ENCODE results near the gene PRKAB1. TPM values are rescaled to one million over a fixed set of nuclear protein-coding genes. Genes with fewer than 3 reads are reported as not detected.
A peak's percentile ranks its signal among the peaks of the same experiment; 100 is the strongest.

PRKAB1 gene
- total RNA-seq, 2 donors from 2014 or later: 9.3 to 10.9 TPM

DNA sequence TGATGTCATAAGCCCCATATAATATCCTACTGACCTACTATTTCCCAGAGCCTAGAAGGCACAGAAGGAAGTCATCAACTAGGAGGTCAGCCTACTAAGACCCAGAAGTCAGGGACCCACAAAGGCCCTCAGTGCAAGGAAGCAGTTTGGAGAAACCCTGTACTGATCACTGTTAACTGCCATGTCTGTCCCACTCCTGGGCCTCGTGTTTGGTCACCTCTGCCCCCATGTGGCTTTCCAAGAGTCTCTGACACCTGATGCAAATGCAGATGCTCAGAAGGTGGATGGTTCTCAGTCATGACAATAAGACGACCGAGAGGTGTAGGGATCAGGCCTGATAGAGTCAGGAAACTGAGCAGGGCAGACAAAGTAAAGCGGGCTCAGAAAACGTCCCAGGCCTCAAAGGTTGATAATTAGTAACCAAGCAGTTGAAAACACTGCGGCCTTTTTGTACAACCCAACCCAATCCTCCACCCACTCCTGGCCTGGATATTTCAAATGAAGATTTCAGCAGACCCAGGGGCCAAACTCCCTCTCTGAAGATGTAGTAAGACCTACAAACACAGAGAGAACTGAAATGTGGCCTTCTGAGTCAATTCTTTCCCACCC is 23.4 kb downstream of the PRKAB1 start:
- no peak overlapping the region for H3K27ac ChIP-seq
- DNase-seq (ENCODE audit: low spot score): no peak
- no peak overlapping the region for H3K4me3 ChIP-seq
- no peaks in the 10 kb centered on the region for H3K27me3 ChIP-seq
- peaks cover 0 to 20% of the 10 kb centered on the region in 2 donors for H3K4me1 ChIP-seq
- no peaks in the 10 kb centered on the region for H3K9me3 ChIP-seq
- no peaks in the 10 kb centered on the region for H3K36me3 ChIP-seq
- TF ChIP-seq, protein P1, sequence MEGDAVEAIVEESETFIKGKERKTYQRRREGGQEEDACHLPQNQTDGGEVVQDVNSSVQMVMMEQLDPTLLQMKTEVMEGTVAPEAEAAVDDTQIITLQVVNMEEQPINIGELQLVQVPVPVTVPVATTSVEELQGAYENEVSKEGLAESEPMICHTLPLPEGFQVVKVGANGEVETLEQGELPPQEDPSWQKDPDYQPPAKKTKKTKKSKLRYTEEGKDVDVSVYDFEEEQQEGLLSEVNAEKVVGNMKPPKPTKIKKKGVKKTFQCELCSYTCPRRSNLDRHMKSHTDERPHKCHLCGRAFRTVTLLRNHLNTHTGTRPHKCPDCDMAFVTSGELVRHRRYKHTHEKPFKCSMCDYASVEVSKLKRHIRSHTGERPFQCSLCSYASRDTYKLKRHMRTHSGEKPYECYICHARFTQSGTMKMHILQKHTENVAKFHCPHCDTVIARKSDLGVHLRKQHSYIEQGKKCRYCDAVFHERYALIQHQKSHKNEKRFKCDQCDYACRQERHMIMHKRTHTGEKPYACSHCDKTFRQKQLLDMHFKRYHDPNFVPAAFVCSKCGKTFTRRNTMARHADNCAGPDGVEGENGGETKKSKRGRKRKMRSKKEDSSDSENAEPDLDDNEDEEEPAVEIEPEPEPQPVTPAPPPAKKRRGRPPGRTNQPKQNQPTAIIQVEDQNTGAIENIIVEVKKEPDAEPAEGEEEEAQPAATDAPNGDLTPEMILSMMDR (IDR thresholded peaks at IDR 0.05): no peak

DNA sequence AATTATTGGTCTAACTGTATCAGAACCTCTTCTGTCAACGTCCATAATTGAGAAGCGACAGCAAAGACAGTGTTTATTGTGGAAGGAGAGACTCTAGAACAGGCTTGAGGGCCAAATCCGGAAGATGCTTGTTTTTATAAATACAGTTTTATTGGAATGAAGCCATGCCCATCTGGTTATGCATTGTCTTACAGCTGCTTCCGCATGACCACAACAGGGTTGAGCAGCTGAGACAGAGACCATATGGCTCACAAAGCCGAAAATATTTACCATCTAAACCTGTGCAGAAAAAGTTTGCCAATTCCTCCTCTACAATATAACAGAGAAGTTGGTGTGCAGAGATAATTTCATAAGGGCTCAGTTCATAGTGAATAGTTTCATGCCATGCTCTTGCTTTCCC is 24.5 kb downstream of the PRKAB1 start:
- no peak overlapping the region for H3K4me3 ChIP-seq
- peak overlapping the region in 1 of 2 donors; percentile 1 for H3K27ac ChIP-seq
- no peaks in the 10 kb centered on the region for H3K36me3 ChIP-seq
- TF ChIP-seq, protein P1 (IDR thresholded peaks at IDR 0.05): no peak
- no peaks in the 10 kb centered on the region for H3K9me3 ChIP-seq
- DNase-seq (ENCODE audit: low spot score): no peak
- H3K4me1 ChIP-seq: peaks cover 0 to 20% of the 10 kb centered on the region in 2 donors
- no peaks in the 10 kb centered on the region for H3K27me3 ChIP-seq

- H3K4me1 ChIP-seq: peaks cover 0 to 20% of the 10 kb centered on the region in 2 donors
- no peak overlapping the region for H3K4me3 ChIP-seq
- TF ChIP-seq, protein P1 (IDR thresholded peaks at IDR 0.05): no peak
- no peaks in the 10 kb centered on the region for H3K36me3 ChIP-seq
- H3K27ac ChIP-seq: peak overlapping the region in 1 of 2 donors; percentile 1
- no peaks in the 10 kb centered on the region for H3K27me3 ChIP-seq
- no peaks in the 10 kb centered on the region for H3K9me3 ChIP-seq
- peak; percentile 74 for DNase-seq (ENCODE audit: low spot score)
These were observed 25.1 kb downstream of the PRKAB1 start for GRCh38 chr12:119692997-119693396.

- TF ChIP-seq, protein P1 (IDR thresholded peaks at IDR 0.05): no peak
- H3K4me1 ChIP-seq: peaks cover 0 to 20% of the 10 kb centered on the region in 2 donors
- no peak for DNase-seq (ENCODE audit: low spot score)
- no peaks in the 10 kb centered on the region for H3K36me3 ChIP-seq
- H3K4me3 ChIP-seq: no peak overlapping the region
- H3K9me3 ChIP-seq: no peaks in the 10 kb centered on the region
- H3K27ac ChIP-seq: no peak overlapping the region
- no peaks in the 10 kb centered on the region for H3K27me3 ChIP-seq
These were observed 25.6 kb downstream of the PRKAB1 start for GRCh38 chr12:119693511-119693910.

- no peaks in the 10 kb centered on the region for H3K36me3 ChIP-seq
- no peak overlapping the region for H3K27ac ChIP-seq
- TF ChIP-seq, protein P1 (IDR thresholded peaks at IDR 0.05): no peak
- H3K4me3 ChIP-seq: no peak overlapping the region
- no peaks in the 10 kb centered on the region for H3K27me3 ChIP-seq
- H3K9me3 ChIP-seq: no peaks in the 10 kb centered on the region
- peaks cover 0 to 20% of the 10 kb centered on the region in 2 donors for H3K4me1 ChIP-seq
- DNase-seq (ENCODE audit: low spot score): no peak
These were observed 26.2 kb downstream of the PRKAB1 start for GRCh38 chr12:119694111-119694510.

DNA sequence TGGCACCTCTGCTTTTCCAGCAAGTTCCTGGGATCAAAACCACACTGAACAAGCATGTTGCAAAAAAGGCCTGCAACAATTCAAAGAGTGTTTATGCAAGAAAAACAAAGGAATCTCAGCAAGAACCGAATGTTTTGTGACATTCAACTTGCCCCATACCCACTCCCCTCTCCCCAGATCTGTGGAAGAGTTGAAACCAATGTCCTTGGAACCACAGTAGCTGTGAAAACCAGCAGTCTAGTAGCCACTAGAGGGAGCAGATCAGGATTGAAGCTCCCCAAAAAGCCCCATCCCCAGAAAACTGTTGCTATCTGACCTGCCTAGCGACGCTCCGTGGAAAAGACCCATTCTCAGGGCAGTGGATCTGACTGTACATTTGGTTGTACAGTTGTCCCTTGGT is 27.1 kb downstream of the PRKAB1 start:
- Histone ChIP-seq H3K9me3 (no peaks in the 10 kb centered on the region), H3K4me1 (peaks cover 0 to 20% of the 10 kb centered on the region in 2 donors), H3K27ac (no peak overlapping the region), H3K36me3 (no peaks in the 10 kb centered on the region), H3K4me3 (no peak overlapping the region), H3K27me3 (no peaks in the 10 kb centered on the region)
- DNase-seq (ENCODE audit: low spot score): no peak
- TF ChIP-seq, protein P1 (IDR thresholded peaks at IDR 0.05): peak in 1 of 2 donors; percentile 41
